T-helper 2 cell treated with Interferon-gamma antibody and Interleukin-4, amounts not matched to agents 100 ng/mL and 5 ng/mL, for 36 hours (primary cell): Measurements from ENCODE around the gene SRSF4. TPM values are rescaled to one million over a fixed set of nuclear protein-coding genes. Genes with fewer than 3 reads are reported as not detected.

Experiments used
- total RNA-seq: library from RNA; stranded (reverse); gene quantifications from 2 replicates; pipeline ENCODE4 v1.2.3, GENCODE V29; 2022

SRSF4 gene
- total RNA-seq, 1 donor from 2014 or later, result 125 TPM

Other genes with a start within 250 kb of the SRSF4 start
- not detected in 2 replicates for gene TMEM200B, start 58.0 kb downstream of the SRSF4 start, total RNA-seq
- 20.2 and 24.7 TPM in 2 replicates for gene MECR, start 49.0 kb upstream of the SRSF4 start, total RNA-seq
- 0.14 and 0.16 TPM in 2 replicates for gene PTPRU, start 54.6 kb upstream of the SRSF4 start, total RNA-seq